Skeletal muscle satellite cell (primary cell): ENCODE data around the gene RPS6KA2.
A peak's percentile ranks its signal among the peaks of the same experiment; 100 is the strongest.

ENCODE experiments used
- H3K27me3 ChIP-seq: 2 replicates; pipeline ENCODE4 v1.7.0; 2013; ENCODE audit warnings: low read length; ENCODE audit not compliant: control insufficient read depth, insufficient read depth
- H3K36me3 ChIP-seq: 2 replicates; pipeline ENCODE4 v1.7.0; 2013; ENCODE audit warnings: mild to moderate bottlenecking, control low read depth, low read length; ENCODE audit not compliant: insufficient read depth
- H3K4me1 ChIP-seq: 2 replicates; pipeline ENCODE4 v1.7.0; 2013; ENCODE audit warnings: low read length; ENCODE audit not compliant: control insufficient read depth, insufficient read depth
- H3K4me2 ChIP-seq: 2 replicates; pipeline ENCODE4 v1.7.0; 2013; ENCODE audit warnings: mild to moderate bottlenecking, low read length
- H3K4me3 ChIP-seq: 2 replicates; pipeline ENCODE4 v1.7.0; 2013; ENCODE audit warnings: low read length
- H3K9ac ChIP-seq: 2 replicates; pipeline ENCODE4 v1.7.0; 2013; ENCODE audit warnings: mild to moderate bottlenecking, low read depth, low read length, moderate library complexity
- H3K9me3 ChIP-seq: replicated peaks from 2 replicates; pipeline ENCODE4 v1.7.0; 2013; ENCODE audit warnings: mild to moderate bottlenecking, control low read depth, low read length

Gene RPS6KA2

DNA sequence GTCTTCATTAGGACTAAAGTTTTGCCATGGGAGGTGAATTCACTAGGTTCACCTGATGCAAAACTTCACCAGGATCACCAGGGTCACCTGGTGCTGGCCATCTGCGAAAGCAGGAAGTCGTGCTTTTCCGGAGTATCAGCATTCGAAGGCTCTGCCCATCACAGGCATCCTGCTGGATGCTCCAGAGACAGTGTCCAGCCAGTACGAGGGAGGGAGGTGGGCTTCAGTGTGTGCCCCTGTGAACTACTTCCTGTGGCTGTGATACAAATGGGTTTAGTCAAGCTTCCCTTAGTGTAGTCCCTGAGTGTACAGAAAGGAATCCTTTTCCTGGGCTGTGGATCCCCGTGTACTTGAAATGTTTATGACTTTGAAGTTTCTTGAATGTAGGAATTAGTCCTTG is 3.4 kb upstream of the RPS6KA2 start:
- Histone ChIP-seq H3K9me3 (no peaks in the 10 kb centered on the region), H3K36me3 (no peaks in the 10 kb centered on the region), H3K27me3 (no peaks in the 10 kb centered on the region), H3K4me1 (peaks cover 32% of the 10 kb centered on the region), H3K4me3 (no peak overlapping the region), H3K4me2 (no peak overlapping the region), H3K9ac (no peak overlapping the region)

DNA sequence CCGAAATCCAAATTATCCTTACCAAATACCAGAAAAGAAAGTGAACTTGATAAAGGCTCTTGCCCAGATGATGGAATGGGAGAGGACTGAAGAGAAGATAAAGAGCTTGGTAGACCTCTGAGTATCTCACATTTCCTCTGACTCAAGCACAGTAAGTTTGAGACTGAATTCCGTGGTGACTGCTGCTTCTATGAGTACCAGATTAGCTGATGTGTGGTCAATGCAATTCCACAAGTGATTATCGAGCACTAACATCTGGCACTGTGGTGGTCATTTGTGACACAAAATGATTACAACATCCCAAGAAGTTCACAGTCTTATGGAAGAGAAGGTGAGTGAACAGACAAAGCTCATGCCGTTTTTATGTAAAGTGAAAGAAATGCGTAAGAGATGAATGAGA is 2.6 kb upstream of the RPS6KA2 start:
- no peaks in the 10 kb centered on the region for H3K27me3 ChIP-seq
- no peak overlapping the region for H3K4me2 ChIP-seq
- H3K9me3 ChIP-seq: no peaks in the 10 kb centered on the region
- peaks cover 32% of the 10 kb centered on the region for H3K4me1 ChIP-seq
- H3K4me3 ChIP-seq: no peak overlapping the region
- no peaks in the 10 kb centered on the region for H3K36me3 ChIP-seq
- H3K9ac ChIP-seq: no peak overlapping the region

DNA sequence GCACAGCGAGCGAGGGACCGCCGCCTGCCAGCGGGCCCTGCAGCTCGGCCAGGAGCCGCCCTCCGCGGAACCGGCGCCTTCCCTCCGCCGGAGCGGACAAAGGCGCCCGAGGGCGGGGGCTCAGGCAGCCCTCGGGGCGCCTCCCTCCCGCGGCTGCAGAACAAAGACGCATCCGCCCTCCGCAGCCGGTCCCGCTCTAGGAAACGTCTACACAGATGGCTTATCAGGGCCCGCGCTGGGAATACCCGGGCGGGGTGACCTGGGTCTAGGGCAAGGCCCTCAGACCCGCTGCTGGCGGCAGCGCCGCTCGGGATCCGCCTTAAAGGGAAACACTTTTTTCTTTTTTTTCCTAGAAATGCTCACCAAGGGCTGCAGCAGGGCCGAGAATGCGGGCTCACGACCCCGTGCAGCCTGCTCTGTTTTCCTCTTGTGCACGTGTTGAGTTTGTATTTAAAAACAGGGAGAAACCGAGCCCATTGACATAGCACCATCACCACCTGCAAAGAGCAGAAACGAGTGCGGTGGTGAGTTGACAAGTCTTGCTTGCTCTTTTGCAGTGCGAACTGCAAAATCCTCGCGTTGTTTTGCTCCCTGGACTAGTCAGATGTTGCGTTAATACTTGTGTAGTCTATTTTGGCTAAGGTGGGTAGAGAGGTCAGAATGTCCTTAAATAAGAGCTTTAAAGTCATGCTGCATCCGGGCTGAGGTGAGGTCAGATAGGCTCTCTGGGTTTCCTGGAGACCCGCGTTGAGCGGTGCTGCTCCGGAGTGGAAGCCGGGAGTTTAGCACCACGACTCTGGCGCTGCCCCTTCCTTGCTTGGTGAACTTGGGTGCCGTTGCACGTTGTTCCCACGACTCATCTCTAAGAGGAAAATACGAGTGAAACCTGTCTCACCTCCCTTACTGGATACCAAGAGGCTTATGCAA is 1.1 kb upstream of the RPS6KA2 start:
- Histone ChIP-seq H3K27me3 (no peaks in the 10 kb centered on the region), H3K9ac (peak overlapping the region; percentile 93), H3K4me2 (peak overlapping the region; percentile 79), H3K36me3 (peaks cover 3% of the 10 kb centered on the region), H3K9me3 (no peaks in the 10 kb centered on the region), H3K4me3 (peak overlapping the region; percentile 79), H3K4me1 (peaks cover 34% of the 10 kb centered on the region)

DNA sequence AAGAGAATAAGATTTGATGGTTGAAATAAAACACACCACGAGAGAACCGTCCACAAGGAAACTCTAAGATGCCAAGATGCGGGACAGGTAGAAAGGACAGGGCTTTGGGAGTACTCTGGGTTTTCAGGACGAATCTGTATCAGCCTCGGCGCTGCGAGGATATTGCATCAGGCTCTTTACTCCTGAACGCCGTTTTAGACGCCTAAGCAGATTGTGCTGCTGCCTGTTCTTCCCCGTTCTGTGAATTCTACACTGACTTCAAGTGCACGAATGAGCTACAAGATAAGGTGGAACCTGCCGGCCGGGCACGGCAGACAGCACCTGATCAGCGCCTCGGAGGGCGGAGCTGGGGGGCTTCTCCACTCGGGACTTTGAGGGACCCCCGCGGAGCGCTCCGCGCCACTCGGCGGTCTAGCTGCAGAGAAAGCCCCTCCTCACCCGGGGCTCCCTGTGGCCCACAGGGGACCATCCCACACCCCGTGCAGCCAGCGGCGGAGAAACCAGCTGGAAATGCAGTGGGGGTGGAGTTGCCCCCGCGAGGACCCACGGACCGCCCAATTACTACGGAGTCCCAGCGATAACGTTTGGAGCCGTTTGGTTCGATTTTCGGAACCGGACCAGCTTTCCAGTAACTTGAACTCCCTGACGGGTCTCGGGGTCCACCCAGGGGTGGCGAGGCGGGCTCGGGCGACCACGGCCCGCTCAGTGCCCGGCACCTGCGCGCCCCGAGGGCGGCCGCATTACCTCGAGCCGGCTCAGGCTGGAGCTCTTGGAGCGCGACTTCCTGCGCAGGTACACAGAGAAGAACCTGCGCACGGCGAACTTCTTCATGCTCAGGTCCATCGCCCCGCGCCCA is 646 bp downstream of the RPS6KA2 start:
- no peaks in the 10 kb centered on the region for H3K27me3 ChIP-seq
- H3K4me1 ChIP-seq: peaks cover 50% of the 10 kb centered on the region
- peak overlapping the region; percentile 92 for H3K4me3 ChIP-seq
- peak overlapping the region; percentile 92 for H3K4me2 ChIP-seq
- H3K9me3 ChIP-seq: no peaks in the 10 kb centered on the region
- peak overlapping the region; percentile 95 for H3K9ac ChIP-seq
- H3K36me3 ChIP-seq: peaks cover 9% of the 10 kb centered on the region

DNA sequence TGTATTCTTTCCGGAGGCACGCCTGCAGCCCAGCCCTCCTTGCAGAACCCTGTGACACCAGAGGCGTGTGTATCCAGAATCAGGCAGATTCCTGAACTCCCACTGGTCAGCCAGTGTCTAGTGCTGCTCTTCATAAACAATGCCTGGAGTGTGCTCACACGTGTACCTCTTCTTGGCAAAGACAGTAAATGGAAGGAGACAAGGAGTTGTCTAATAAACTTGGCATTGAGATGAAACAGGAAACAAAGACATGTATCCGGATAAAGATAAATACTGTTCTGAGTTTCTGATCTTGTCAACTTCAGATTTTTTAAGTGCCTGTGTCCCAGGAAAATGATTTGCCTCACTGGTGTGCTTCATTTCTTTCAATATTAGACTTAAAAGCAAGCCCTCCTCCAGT is 1.7 kb downstream of the RPS6KA2 start:
- Histone ChIP-seq H3K9me3 (no peaks in the 10 kb centered on the region), H3K4me3 (peak overlapping the region; percentile 92), H3K36me3 (peaks cover 9% of the 10 kb centered on the region), H3K4me1 (peaks cover 60% of the 10 kb centered on the region), H3K27me3 (no peaks in the 10 kb centered on the region), H3K9ac (peak overlapping the region; percentile 95), H3K4me2 (peak overlapping the region; percentile 92)

DNA sequence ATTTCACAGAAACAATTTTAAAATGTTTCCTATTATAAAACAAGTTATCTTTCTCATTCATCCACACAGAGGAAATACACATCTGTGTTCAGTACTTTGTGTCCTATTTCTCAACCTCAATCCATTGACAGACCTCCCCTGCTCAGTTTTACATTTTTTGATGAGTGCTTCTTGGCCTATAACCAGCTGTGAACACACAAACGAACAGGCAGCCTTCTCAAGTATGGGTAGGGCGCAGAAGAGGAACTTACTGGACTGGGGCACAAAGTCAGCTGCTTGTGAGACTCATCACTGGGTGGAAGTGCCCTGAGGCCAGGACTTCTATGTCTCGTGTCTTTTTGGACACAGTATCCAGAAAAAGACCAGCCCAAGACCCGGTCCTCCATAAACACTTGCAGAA is 2.8 kb downstream of the RPS6KA2 start:
- peak overlapping the region; percentile 26 for H3K4me3 ChIP-seq
- H3K9me3 ChIP-seq: no peaks in the 10 kb centered on the region
- H3K36me3 ChIP-seq: peaks cover 9% of the 10 kb centered on the region
- peaks cover 61% of the 10 kb centered on the region for H3K4me1 ChIP-seq
- no peaks in the 10 kb centered on the region for H3K27me3 ChIP-seq
- H3K9ac ChIP-seq: peak overlapping the region; percentile 38
- peak overlapping the region; percentile 57 for H3K4me2 ChIP-seq

DNA sequence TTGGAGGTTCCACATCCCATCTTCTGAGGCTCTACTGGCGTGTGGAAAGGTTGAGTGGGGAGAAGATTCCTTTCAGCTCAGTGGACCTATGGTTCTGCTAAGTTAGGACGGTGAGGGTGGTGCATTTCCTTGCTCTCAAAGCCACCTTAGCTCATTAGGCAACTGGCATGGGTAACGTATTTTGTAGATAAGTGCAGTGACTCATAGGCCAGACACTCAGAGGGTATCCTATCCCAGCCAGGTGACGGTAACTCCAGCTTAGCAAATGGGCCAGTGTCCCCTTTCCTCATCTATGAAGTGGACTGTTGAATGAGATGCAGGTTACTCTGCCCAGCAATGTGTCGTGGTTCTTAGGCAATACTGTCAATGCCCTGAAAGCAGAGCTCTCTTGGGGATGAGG is 3.7 kb downstream of the RPS6KA2 start:
- peak overlapping the region; percentile 57 for H3K4me2 ChIP-seq
- H3K36me3 ChIP-seq: peaks cover 16% of the 10 kb centered on the region
- peak overlapping the region; percentile 21 for H3K4me3 ChIP-seq
- H3K4me1 ChIP-seq: peaks cover 61% of the 10 kb centered on the region
- no peaks in the 10 kb centered on the region for H3K27me3 ChIP-seq
- H3K9me3 ChIP-seq: no peaks in the 10 kb centered on the region
- peak overlapping the region; percentile 38 for H3K9ac ChIP-seq

DNA sequence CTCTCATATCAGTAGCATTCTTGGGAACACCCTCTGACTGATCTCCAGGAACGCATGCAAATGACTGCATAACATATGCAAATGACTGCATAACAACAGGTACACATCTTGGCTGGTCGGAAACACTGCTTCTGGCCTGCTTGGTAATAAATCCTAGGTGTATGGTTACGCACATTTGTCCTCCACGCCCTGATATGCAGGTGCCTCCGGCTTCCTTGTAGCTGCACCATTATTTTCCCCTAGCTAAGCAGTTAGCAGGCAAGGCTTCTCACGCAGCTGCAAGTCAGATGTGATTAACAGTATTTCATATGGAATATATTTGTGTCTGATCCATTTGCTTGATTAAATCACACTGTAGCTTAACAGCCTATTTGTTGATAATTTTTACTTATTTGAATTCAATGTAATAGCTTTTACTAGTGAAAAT is 5.9 kb downstream of the RPS6KA2 start:
- peaks cover 29% of the 10 kb centered on the region for H3K36me3 ChIP-seq
- no peaks in the 10 kb centered on the region for H3K9me3 ChIP-seq
- H3K4me1 ChIP-seq: peaks cover 64% of the 10 kb centered on the region
- peak overlapping the region; percentile 78 for H3K9ac ChIP-seq
- H3K4me3 ChIP-seq: peak overlapping the region; percentile 24
- H3K27me3 ChIP-seq: no peaks in the 10 kb centered on the region
- peak overlapping the region; percentile 72 for H3K4me2 ChIP-seq

DNA sequence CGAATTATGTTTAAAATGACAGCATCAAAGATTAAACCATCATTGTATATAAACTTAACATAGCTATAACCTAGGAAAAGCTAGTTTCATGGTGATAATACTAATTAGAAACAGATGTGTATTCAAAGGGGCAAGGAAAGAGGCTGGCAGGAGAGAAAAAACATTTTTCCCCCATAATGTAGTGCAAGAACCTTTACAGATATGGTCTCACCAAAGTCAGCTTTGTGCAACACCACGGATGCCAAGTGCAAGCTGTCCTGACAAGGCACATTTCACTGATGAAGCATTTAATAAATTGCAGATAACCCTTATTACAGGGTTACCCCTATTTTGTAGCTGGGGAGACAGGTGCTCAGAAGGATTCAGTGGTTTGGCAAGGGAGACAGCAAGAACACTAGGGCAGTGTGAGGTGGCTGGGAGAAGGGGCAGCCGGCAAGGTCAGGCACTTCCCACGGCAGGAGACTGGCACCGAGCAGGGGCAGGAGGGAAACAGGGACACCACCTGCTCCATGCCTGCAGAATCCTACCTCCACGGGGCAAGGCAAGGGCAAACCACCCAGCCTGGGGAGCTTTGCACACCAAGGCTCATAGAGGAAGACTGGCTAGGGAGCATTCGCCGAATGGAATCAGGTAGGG is 6.5 kb downstream of the RPS6KA2 start:
- Histone ChIP-seq H3K4me2 (peak overlapping the region; percentile 72), H3K9me3 (no peaks in the 10 kb centered on the region), H3K4me1 (peaks cover 69% of the 10 kb centered on the region), H3K4me3 (peak overlapping the region; percentile 24), H3K36me3 (peaks cover 30% of the 10 kb centered on the region), H3K27me3 (no peaks in the 10 kb centered on the region), H3K9ac (peak overlapping the region; percentile 78)

DNA sequence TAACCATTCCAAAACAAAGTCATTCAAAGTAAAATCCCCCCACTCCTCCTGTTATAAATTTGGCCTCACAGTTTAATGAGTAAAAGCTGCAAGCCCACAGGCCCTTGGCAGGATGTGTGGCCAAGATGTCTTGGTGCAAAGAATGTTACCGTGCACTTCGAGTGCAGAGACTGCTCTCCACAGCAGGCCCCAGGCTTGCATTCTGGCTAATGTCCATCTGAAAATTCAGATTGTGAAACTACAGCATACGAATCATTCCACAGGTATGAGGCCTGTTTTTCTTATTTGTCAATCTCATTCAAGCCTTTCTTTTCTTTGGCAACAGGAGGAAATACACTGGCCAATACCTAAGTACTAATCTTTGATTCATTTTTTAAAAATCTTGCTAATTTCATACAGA is 7.1 kb downstream of the RPS6KA2 start:
- Histone ChIP-seq H3K4me1 (peaks cover 76% of the 10 kb centered on the region), H3K9ac (peak overlapping the region; percentile 78), H3K4me3 (peak overlapping the region; percentile 31), H3K36me3 (peaks cover 32% of the 10 kb centered on the region), H3K4me2 (peak overlapping the region; percentile 72), H3K9me3 (no peaks in the 10 kb centered on the region), H3K27me3 (no peaks in the 10 kb centered on the region)
